Ishikawa (cell line): ENCODE measurements around the gene TPM2.

Experiments
- CEBPB ChIP-seq: IDR thresholded peaks from 2 replicates; pipeline ENCODE4 v1.6.1; 2012
- CREB1 ChIP-seq: IDR thresholded peaks from 2 replicates; pipeline ENCODE4 v1.6.1; 2012; ENCODE audit warnings: low read depth
- EGR1 ChIP-seq: IDR thresholded peaks from 2 replicates; pipeline ENCODE4 v1.6.1; 2012
- EP300 ChIP-seq: IDR thresholded peaks from 2 replicates; pipeline ENCODE4 v1.6.1; 2012; ENCODE audit warnings: borderline replicate concordance
- FOXM1 ChIP-seq: IDR thresholded peaks from 2 replicates; pipeline ENCODE4 v1.6.1; 2012; ENCODE audit warnings: low read depth, borderline replicate concordance
- NFIC ChIP-seq: IDR thresholded peaks from 2 replicates; pipeline ENCODE4 v1.6.1; 2012
- RAD21 ChIP-seq: IDR thresholded peaks from 2 replicates; pipeline ENCODE4 v1.6.1; 2012; ENCODE audit warnings: low read depth
- TAF1 ChIP-seq: IDR thresholded peaks from 2 replicates; pipeline ENCODE4 v1.6.1; 2012; ENCODE audit warnings: low read depth, mild to moderate bottlenecking
- TCF12 ChIP-seq: IDR thresholded peaks from 2 replicates; pipeline ENCODE4 v1.6.1; 2012; ENCODE audit warnings: low read depth
- TEAD4 ChIP-seq: IDR thresholded peaks from 2 replicates; pipeline ENCODE4 v1.6.1; 2012
- YY1 ChIP-seq: IDR thresholded peaks from 2 replicates; pipeline ENCODE4 v1.6.1; 2012; ENCODE audit warnings: low read depth
- ZBTB7A ChIP-seq: IDR thresholded peaks from 2 replicates; pipeline ENCODE4 v1.6.1; 2012; ENCODE audit warnings: low read depth
- TF ChIP-seq, protein P1 (sequence below): IDR thresholded peaks from 2 replicates; pipeline ENCODE4 v1.6.1; 2012
- TF ChIP-seq, protein P2 (sequence below): IDR thresholded peaks from 2 replicates; pipeline ENCODE4 v1.6.1; 2012
- TF ChIP-seq, protein P3 (sequence below): IDR thresholded peaks from 2 replicates; pipeline ENCODE4 v1.6.1; 2012; ENCODE audit warnings: low read depth, mild to moderate bottlenecking

TPM2 gene

DNA sequence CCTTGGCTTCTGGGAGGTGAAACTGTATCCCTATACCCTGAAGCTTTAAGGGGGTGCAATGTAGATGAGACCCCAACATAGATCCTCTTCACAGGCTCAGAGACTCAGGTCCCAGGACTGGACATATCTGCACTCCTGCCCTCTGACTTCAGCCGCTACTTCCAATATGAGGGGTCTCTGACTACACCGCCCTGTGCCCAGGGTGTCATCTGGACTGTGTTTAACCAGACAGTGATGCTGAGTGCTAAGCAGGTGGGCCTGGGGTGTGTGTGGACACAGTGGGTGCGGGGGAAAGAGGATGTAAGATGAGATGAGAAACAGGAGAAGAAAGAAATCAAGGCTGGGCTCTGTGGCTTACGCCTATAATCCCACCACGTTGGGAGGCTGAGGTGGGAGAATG lies 10.6 kb downstream of the TPM2 start:
- TF ChIP-seq TEAD4 (no peak), RAD21 (no peak), TAF1 (no peak), ZBTB7A (no peak), CEBPB (no peak), EP300 (no peak), CREB1 (no peak), YY1 (no peak), FOXM1 (no peak), TCF12 (no peak), NFIC (no peak), EGR1 (no peak)
- TF ChIP-seq, protein P1, sequence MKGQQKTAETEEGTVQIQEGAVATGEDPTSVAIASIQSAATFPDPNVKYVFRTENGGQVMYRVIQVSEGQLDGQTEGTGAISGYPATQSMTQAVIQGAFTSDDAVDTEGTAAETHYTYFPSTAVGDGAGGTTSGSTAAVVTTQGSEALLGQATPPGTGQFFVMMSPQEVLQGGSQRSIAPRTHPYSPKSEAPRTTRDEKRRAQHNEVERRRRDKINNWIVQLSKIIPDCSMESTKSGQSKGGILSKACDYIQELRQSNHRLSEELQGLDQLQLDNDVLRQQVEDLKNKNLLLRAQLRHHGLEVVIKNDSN: no peak
- TF ChIP-seq, protein P2, sequence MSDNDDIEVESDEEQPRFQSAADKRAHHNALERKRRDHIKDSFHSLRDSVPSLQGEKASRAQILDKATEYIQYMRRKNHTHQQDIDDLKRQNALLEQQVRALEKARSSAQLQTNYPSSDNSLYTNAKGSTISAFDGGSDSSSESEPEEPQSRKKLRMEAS: no peak
- TF ChIP-seq, protein P3, sequence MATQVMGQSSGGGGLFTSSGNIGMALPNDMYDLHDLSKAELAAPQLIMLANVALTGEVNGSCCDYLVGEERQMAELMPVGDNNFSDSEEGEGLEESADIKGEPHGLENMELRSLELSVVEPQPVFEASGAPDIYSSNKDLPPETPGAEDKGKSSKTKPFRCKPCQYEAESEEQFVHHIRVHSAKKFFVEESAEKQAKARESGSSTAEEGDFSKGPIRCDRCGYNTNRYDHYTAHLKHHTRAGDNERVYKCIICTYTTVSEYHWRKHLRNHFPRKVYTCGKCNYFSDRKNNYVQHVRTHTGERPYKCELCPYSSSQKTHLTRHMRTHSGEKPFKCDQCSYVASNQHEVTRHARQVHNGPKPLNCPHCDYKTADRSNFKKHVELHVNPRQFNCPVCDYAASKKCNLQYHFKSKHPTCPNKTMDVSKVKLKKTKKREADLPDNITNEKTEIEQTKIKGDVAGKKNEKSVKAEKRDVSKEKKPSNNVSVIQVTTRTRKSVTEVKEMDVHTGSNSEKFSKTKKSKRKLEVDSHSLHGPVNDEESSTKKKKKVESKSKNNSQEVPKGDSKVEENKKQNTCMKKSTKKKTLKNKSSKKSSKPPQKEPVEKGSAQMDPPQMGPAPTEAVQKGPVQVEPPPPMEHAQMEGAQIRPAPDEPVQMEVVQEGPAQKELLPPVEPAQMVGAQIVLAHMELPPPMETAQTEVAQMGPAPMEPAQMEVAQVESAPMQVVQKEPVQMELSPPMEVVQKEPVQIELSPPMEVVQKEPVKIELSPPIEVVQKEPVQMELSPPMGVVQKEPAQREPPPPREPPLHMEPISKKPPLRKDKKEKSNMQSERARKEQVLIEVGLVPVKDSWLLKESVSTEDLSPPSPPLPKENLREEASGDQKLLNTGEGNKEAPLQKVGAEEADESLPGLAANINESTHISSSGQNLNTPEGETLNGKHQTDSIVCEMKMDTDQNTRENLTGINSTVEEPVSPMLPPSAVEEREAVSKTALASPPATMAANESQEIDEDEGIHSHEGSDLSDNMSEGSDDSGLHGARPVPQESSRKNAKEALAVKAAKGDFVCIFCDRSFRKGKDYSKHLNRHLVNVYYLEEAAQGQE: no peak

DNA sequence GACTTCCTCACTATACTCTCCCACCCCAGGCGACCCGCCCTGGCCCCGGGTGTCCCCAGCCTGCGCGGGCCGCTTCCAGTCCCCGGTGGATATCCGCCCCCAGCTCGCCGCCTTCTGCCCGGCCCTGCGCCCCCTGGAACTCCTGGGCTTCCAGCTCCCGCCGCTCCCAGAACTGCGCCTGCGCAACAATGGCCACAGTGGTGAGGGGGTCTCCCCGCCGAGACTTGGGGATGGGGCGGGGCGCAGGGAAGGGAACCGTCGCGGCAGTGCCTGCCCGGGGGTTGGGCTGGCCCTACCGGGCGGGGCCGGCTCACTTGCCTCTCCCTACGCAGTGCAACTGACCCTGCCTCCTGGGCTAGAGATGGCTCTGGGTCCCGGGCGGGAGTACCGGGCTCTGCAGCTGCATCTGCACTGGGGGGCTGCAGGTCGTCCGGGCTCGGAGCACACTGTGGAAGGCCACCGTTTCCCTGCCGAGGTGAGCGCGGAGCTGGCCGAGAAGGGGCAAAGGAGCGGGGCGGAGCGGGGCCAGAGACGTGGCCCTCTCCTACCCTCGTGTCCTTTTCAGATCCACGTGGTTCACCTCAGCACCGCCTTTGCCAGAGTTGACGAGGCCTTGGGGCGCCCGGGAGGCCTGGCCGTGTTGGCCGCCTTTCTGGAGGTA lies 13.9 kb downstream of the TPM2 start:
- TF ChIP-seq CREB1: no peak
- no peak for TF ChIP-seq TCF12
- TF ChIP-seq TAF1: no peak
- no peak for TF ChIP-seq ZBTB7A
- TF ChIP-seq EP300: no peak
- no peak for TF ChIP-seq TEAD4
- TF ChIP-seq FOXM1: no peak
- no peak for TF ChIP-seq RAD21
- TF ChIP-seq YY1: no peak
- TF ChIP-seq EGR1: no peak
- TF ChIP-seq, protein P1: no peak
- no peak for TF ChIP-seq NFIC
- no peak for TF ChIP-seq CEBPB
- TF ChIP-seq, protein P2: no peak
- TF ChIP-seq, protein P3: no peak

DNA sequence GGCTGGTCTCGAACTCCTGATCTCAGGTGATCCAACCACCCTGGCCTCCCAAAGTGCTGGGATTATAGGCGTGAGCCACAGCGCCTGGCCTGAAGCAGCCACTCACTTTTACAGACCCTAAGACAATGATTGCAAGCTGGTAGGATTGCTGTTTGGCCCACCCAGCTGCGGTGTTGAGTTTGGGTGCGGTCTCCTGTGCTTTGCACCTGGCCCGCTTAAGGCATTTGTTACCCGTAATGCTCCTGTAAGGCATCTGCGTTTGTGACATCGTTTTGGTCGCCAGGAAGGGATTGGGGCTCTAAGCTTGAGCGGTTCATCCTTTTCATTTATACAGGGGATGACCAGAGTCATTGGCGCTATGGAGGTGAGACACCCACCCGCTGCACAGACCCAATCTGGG lies 14.5 kb downstream of the TPM2 start:
- TF ChIP-seq NFIC (no peak), EP300 (no peak), TEAD4 (no peak), YY1 (no peak), CREB1 (no peak), ZBTB7A (no peak), RAD21 (no peak), TCF12 (no peak), CEBPB (no peak), TAF1 (no peak), FOXM1 (no peak), EGR1 (no peak)
- TF ChIP-seq, protein P1: no peak
- TF ChIP-seq, protein P2: no peak
- TF ChIP-seq, protein P3: no peak
